HepG2 (cell line): Measurements from ENCODE around the gene S100A8. TPM values are rescaled to one million over a fixed set of nuclear protein-coding genes. Genes with fewer than 3 reads are reported as not detected.
"Not testable (repeated sequence)": the region's sequence is repeated elsewhere in the genome, so short reads cannot be mapped to it uniquely, and the experiment has no call there.

Experiments
- ATAC-seq: fragments of 200-7000 bp; cut with Tn5 transposase; 3 replicates; pipeline ENCODE4 v1.9.1; 2020; ENCODE audit warnings: mild to moderate bottlenecking, moderate library complexity
- BruUV-seq: library from RNA; stranded (reverse); fragments of 400-500 nt; replicated peaks from 2 replicates; lab custom pipeline; 2021; lab: Mats Ljungman, UMichigan
- CTCF ChIA-PET: fragments of 300-600 bp; formaldehyde crosslinking; extraction: SDS; loops from one replicate; lab custom pipeline; 2021; ENCODE audit warnings: low total read pairs, inconsistent platforms, low intra/inter-chr PET ratio; lab: Yijun Ruan, JAX
- POLR2A ChIA-PET: fragments of 350-600 bp; sonication (Branson Sonifier 250); formaldehyde crosslinking; loops from one replicate; lab custom pipeline; 2020; ENCODE audit warnings: antibody characterized with exemption, inconsistent platforms; lab: Yijun Ruan, JAX
- DNase-seq: peaks from one replicate; pipeline ENCODE4 v3.0.0-alpha.2; 2015; ENCODE audit warnings: low spot score
- FAIRE-seq: peaks from 3 replicates; lab custom pipeline; 2011; peaks lifted over from hg19 to GRCh38; lab: Jason Lieb, UNC
- H2AFZ ChIP-seq: one replicate; pipeline ENCODE4 v1.6.1; 2011; ENCODE audit warnings: low read length, inconsistent platforms
- H3K27ac ChIP-seq: fragments of 300-600 bp; 3 replicates; pipeline ENCODE4 v1.8.0; 2011; ENCODE audit warnings: mixed run types, mild to moderate bottlenecking, mixed read lengths, low read length, inconsistent platforms; ENCODE audit not compliant: insufficient read depth; ENCODE audit errors: extremely low read length
- H3K27me3 ChIP-seq, 2 experiments: fragments of 200-600 bp in 1 of 2; 2 replicates in 1 of 2; 3 replicates in 1 of 2; pipeline versions ENCODE4 v1.6.0 to v1.8.0; 2011; ENCODE audit warnings: low read length in 2 of 2, mild to moderate bottlenecking in 2 of 2, moderate library complexity in 2 of 2, inconsistent platforms in 1 of 2; ENCODE audit not compliant: insufficient read depth in 2 of 2, control insufficient read depth in 1 of 2
- H3K36me3 ChIP-seq, 2 experiments: fragments of 200-600 bp in 1 of 2; replicated peaks in 1 of 2; 2 replicates in 1 of 2; 3 replicates in 1 of 2; pipeline versions ENCODE4 v1.5.1 to v1.8.0; 2011; ENCODE audit warnings: low read length in 2 of 2, inconsistent platforms in 1 of 2; ENCODE audit not compliant: insufficient read depth in 2 of 2, control insufficient read depth in 1 of 2
- H3K4me1 ChIP-seq: 2 replicates; pipeline ENCODE4 v1.5.1; 2012; ENCODE audit warnings: low read length, inconsistent platforms; ENCODE audit not compliant: insufficient read depth
- H3K4me2 ChIP-seq: 2 replicates; pipeline ENCODE4 v1.6.0; 2011; ENCODE audit warnings: low read depth, low read length, inconsistent platforms
- H3K4me3 ChIP-seq, 3 experiments: fragments of 200-600 bp in 1 of 3; sonication (generic), shearing (Covaris generic) in 1 of 3; replicated peaks in 1 of 3; 2 replicates each; pipeline ENCODE4 v1.5.1; 2011 to 2016; ENCODE audit warnings: low read length in 3 of 3, inconsistent platforms in 2 of 3, low read depth in 2 of 3, mild to moderate bottlenecking in 2 of 3, control low read depth in 1 of 3, mixed read lengths in 1 of 3; ENCODE audit not compliant: insufficient read depth in 1 of 3
- H3K79me2 ChIP-seq: one replicate; pipeline ENCODE4 v1.6.1; 2011; ENCODE audit warnings: low read length, inconsistent platforms; ENCODE audit not compliant: insufficient read depth
- H3K9ac ChIP-seq: 2 replicates; pipeline ENCODE4 v1.6.0; 2011; ENCODE audit warnings: mild to moderate bottlenecking, low read depth, low read length, inconsistent platforms; ENCODE audit not compliant: insufficient read depth
- H3K9me3 ChIP-seq: 2 replicates; pipeline ENCODE4 v1.5.1; 2012; ENCODE audit warnings: mild to moderate bottlenecking, low read length
- H4K20me1 ChIP-seq: 2 replicates; pipeline ENCODE4 v1.6.0; 2011; ENCODE audit warnings: inconsistent platforms, mild to moderate bottlenecking, low read length, moderate library complexity; ENCODE audit not compliant: insufficient read depth
- WGBS: methylation state at CpG from one replicate; pipeline ENCODE4 v1.1.6; 2017; ENCODE audit warnings: low lambda C conversion rate; 5-methylcytosine and 5-hydroxymethylcytosine counted together
- in situ Hi-C: cut with HindIII; loops from 2 replicates; pipeline ENCODE4 v1.10.0; 2017; ENCODE audit warnings: low pct_unique_long_range_greater_than_20kb; ENCODE audit not compliant: extremely low pct_ligation_motif_present
- intact Hi-C: fragments of 100-400 bp; cut with micrococcal nuclease; formaldehyde crosslinking; loops from one replicate; pipeline ENCODE4 v1.10.0; 2022; ENCODE audit not compliant: unreplicated experiment
- polyA plus RNA-seq, 8 experiments: library from polyadenylated mRNA; depleted of rRNA in 3 of 8; stranded (reverse) in 7 of 8; unstranded in 1 of 8; fragments of >200 nt; fragmentation: Illumina TruSeq in 4 of 8; extraction: Trizol in 4 of 8; gene quantifications; 2 replicates each; pipeline versions ENCODE4 v1.2.1 to v1.2.3, GENCODE V29; 2011 to 2016; ENCODE audit warnings: low read depth in 4 of 8, missing spikeins in 1 of 8, mixed read lengths in 1 of 8; ENCODE audit not compliant: insufficient read depth in 1 of 8
- total RNA-seq, 5 experiments: library from RNA; depleted of rRNA; stranded (reverse); fragments of >200 nt; fragmentation: Illumina TruSeq; extraction: Trizol; gene quantifications; 2 replicates each; pipeline ENCODE4 v1.2.3, GENCODE V29; 2016; ENCODE audit warnings: low read depth in 1 of 5

Gene S100A8
- total and polyA plus RNA-seq, 2 of the 13 experiments (the other 11 are each of a cell fraction or from before 2014, with no cell fraction given), result not detected

DNA sequence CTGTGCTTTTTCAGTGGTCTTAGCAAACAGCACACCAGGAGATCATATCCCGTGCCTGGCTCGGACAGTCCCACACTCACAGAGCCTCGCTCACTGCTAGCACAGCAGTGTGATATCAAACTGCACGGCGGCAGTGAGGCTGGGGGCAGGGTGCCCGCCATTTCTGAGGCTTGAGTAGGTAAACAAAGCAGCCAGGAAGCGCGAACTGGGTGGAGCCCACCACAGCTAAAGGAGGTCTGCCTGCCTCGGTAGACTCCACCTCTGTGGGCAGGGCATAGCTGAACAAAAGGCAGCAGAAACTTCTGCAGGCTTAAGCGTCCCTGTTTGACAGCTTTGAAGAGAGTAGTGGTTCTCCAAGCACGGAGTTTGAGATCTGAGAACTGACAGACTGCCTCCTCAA lies 16.4 kb upstream of the S100A8 start:
- H3K9ac ChIP-seq, H3K9me3 ChIP-seq, CTCF ChIA-PET, H2AFZ ChIP-seq, ATAC-seq, FAIRE-seq, H4K20me1 ChIP-seq, DNase-seq, H3K27ac ChIP-seq, intact Hi-C loops, H3K79me2 ChIP-seq, H3K4me2 ChIP-seq, POLR2A ChIA-PET, H3K36me3 ChIP-seq, in situ Hi-C loops, H3K4me1 ChIP-seq, BruUV-seq, H3K4me3 ChIP-seq: not testable (repeated sequence)
- H3K27me3 ChIP-seq, result peaks cover under 1 to 13% of the 10 kb centered on the region in 2 experiments; a peak in 3 of 5 replicates
- WGBS, result 20% methylated on average over 6 of the region's 11 CpGs

DNA sequence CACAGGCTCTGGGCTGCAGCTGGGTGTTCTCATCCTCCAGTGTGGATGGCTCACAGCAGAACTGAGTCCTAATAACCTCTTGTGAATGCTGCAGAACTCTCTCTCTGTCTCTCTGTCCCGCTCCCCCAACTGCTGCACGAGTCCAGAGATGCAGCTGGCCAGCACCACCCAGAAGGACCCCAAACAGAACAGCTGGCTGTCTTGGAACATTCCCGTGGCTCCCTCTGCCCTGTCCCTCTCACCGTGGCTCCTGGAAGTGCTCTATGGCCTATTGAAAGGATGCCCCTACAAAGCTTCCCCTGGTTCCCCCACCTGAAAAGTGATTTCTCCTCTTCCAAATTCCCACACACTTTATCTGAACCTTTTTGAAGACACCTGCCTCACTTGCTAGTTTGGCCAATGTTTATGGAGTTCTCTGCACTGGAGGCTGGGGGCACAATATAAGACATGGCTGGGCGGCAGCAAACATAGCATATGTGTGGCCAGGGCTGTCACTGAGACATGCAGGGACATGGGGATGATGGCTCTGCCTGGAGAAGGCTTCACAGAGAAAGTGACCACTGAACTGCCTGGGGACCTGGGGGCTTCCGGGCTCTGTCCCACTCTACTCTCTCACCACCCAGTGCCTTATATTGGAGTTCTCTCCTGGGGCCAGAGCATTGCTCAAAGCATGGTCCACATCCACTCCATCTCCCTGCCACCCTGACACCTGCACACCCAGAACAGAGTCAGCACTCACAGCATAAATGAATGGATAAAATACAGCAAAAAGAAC lies 15.1 kb upstream of the S100A8 start:
- H4K20me1 ChIP-seq, CTCF ChIA-PET, H3K36me3 ChIP-seq, H3K27ac ChIP-seq, DNase-seq, H3K4me3 ChIP-seq, FAIRE-seq, H3K4me2 ChIP-seq, POLR2A ChIA-PET, BruUV-seq, in situ Hi-C loops, H3K9ac ChIP-seq, H3K9me3 ChIP-seq, H3K4me1 ChIP-seq, H3K79me2 ChIP-seq, ATAC-seq, intact Hi-C loops, H2AFZ ChIP-seq: not testable (repeated sequence)
- H3K27me3 ChIP-seq, result peaks cover 1 to 21% of the 10 kb centered on the region in 2 experiments; a peak in 3 of 5 replicates
- WGBS, result 0% methylated on average over 4 of the region's 6 CpGs
